ENCODE measurements around the gene CLVS2.

DNA sequence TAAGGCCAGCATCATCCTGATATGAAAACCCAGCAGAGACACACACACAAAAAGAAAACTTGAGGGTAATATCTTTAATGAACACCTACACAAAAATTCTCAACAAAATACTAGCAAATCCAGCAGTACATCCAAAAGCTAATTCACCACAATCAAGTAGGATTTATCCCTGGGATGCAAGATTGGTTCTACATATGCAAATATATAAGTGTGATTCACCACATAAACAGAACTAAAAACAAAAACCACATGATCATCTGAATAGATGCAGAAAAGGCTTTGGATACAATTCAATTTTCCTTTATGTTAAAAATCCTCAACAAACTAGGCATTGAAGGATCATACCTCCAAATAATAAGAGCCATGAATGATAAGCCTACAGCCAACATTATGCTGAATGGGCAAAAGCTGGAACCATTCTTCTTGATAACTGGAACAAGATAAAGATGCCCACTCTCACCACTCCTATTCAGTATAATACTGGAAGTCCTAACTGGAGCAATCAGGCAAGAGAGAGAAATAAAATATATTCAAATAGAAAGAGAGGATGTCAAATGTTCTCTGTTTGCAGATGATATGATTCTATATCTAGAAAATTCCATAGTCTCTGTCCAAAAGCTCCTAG is 33.9 kb upstream of the CLVS2 start:
- TF ChIP-seq YY1 (IDR thresholded peaks at IDR 0.05; ENCODE audit: insufficient read depth, insufficient read length) (no peak), ZNF274 (IDR thresholded peaks at IDR 0.05; ENCODE audit: low read depth, low read length) (no peak)
